HG03342 (cell line): ENCODE results near the gene NKX2-8.
"Not testable (repeated sequence)": the region's sequence is repeated elsewhere in the genome, so short reads cannot be mapped to it uniquely, and the experiment has no call there.

Experiments
- ATAC-seq: cut with Tn5 transposase; IDR thresholded peaks from one replicate; pipeline ENCODE4 v1.9.1; 2021; ENCODE audit warnings: mild to moderate bottlenecking, moderate library complexity; ENCODE audit not compliant: unreplicated experiment

The NKX2-8 gene

DNA sequence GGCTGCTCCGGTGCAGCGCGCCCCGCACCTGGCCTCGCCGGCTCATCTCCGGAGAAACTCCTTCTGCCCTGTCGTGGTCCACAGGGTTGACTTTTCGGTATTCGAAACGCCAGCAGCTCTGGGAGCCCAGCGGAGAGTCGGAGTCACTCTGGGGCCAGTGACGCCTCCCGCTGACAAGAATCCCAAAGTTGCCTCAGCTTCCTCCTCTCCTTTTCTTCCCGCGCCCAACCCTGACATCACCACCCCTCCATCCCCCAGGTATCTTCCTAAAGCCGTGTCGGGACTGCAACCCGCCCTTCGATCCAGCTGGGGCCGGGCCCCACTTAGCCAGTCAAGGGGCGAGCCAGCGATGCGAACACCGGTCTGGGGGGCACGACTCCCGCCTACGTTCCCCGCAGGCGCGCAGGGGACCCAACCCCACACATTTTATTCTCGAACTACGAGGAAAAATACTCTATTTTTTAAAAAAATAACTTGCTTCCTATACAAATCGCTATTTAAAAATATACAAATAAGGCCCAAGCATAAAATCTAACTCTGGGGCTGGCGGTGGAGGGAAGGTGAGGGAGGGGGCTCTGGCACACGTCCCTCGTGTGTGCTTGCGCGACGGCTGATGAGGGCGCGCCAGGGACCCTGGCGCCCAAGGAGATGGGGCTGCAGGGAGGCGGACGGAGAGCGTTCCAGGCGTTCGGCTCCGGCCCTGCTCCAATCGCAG lies 2.1 kb downstream of the NKX2-8 start:
- no peak for ATAC-seq

DNA sequence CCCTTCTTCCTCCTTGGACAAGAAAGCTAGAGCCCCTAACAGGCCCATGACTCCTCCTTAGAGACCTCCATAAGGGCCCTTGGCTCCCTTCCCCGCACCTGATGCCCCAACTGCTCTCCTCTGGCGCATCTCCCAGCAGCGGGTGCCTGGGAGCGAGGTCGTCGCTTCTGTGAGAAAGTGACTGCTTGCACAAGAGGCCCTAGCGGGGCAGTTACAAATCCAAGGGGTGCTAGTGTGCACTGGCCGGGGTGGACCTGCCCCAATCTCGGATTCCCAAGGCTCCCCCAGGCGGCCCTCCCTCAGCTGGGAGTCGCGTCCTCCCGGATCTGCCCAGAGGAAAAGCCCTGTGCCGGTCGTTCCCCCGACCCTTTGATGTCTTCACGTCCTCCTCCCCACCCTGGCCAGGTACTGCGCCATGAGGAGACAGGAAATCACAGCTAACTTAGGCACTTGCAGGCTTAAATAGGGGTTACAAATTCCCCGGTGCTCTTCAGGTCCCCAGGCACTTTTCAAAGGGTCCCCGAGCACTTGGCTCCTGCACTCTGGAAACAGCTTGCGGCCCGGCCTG lies 2.8 kb downstream of the NKX2-8 start:
- no peak for ATAC-seq

DNA sequence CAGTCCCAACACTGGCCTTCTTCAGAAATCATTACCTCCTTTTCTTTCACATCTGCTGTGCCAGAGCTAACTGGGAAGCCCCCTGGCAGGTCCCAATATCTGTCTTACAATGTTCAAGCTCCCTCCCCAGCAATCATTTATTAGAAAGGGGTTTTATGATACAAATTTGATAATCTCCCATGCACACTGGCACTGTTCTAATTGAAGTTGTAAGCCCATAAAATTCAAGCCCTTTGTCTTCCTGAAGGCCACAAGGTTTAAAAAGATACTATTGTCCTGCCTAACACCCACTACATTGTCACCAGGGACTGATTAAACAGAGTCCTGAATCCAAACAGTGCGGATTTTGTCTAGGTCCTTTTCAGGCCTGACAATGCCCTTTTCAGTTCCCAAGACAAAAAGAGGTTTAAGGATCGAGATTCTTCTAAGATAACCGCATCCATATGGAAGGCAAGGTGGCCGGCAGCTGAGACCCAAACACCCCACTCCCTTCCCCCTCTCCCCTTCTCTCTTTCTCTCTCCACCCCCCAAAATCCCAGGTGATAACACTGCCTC lies 3.3 kb downstream of the NKX2-8 start:
- ATAC-seq, result no peak

DNA sequence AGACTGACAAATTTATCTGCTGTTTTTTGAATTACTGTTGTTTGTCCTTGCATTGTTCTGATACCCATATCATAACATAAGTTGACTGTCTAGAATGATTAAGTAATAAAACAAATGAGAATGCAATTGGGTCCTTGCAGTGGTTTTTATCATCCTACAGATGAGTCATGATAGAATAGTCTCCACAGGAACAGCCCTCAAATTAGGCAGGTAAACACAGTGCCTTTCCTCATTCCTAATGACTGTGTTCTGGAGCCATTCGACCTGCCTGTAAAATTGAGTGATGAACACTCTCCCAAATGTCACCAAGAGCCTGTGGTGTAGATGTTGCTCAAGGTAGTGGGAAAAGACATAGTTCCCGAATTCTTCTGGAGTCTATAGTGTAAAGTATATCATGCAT lies 12.3 kb downstream of the NKX2-8 start:
- no peak for ATAC-seq

DNA sequence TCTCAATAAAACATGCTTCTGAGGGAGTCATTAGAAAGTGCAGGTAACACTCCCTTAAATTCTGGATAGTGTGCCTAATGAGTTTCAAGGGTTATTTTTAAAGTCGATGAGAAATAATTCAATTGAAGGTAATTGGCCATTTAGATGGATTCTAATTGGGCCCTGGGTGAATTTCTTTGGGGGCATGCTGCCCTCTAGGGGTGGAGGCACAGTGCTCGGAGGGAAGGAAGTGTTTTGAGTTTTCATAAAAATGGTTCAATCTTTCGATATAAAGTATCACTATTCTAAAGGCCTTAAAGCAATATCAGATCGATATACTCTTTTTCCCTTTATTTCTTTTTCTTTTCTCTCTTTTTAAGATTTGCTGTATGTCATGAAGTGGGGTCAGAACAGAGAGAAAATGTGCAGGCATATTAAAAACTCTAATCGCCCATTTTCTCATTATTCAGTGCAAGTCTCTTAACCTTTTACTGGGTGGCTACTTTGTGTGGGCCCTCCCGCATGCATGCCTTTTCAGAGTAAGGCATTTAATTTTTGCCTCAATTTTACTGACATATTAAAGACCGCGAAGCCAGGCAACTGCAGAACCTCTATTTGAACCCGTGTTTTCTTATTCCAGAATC lies 25.5 kb downstream of the NKX2-8 start:
- no peak for ATAC-seq

DNA sequence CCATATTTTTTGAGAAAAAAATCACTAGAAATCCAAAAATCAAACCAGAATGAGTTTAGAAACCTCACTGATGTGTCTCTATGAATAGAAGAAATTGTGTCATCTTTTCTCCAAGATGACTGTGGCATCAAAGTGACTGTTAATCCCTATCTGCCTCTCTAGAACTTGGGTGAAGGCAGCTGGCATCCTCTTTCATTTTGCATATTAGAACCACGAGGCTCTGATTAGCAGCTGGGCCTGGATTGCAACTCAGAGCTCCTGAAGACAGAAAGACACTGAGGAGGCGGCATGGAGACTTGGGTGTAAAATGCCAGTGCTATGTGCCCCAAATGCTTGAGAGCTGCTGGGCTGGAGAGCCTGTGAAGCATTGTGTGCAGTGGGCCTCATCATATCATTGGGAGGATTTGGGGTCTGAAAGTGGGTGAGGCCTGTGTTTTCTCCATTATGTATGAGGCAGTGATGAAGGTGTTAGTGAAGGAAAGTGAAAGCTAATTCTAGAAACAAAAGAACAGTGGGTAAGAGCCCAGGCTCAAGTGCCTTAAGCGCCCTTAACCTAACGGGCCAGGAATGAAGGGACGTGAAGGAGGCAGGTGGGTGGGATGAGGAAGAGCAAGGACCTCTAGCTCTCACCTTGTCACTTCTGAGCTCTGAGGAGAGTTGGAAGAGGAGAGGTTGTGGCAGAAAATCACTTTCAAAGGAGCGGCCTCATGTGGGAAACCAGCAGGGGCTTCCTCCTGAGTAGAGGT lies 26.2 kb downstream of the NKX2-8 start:
- ATAC-seq, result no peak

DNA sequence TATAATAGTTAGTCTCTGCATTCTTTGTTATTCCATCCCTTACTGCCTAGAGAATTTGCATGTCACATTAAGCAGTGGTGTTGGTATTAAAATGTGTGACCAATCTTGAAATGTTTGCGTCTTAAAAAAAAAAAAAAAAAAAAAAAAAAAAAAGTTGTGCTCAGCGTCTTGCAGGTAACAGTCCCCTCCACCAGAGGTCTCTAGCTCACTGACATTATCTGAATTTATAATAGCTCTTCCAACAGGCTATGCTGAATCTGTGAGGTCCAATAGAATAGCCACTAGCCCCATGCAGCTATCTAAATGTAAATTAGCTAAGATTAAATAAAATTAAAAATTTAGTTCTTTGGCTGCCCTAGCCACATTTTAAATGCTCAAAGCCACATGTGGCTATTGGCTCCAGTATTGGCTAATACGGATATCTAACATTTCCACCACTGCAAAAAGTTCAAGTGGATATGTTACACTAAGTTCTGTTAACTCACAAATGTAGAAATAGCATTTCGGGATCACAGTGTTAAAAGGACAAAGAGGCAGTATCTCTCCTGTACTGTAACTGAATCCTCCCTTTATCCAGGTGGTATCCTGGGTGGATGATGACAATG lies 28.7 kb downstream of the NKX2-8 start:
- peak; percentile 62 for ATAC-seq

DNA sequence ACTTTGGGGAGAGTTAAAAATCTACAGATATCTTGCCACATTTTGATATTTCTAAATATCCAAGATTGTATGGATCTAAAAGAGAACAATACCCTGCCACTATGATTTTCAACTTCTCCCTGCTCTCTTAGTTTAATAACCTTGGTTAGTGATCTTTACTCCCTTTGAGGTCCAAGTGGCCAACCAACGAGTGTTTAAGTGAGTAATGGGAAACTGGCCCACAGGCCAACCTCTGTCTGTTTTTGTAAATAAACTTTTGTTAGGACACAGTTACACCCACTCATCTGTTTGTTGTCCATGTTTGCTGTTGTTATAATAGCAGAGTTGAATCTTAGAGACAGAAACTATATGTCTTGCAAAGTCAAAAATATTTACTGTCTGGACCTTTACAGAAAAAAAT lies 31.5 kb downstream of the NKX2-8 start:
- no peak for ATAC-seq

DNA sequence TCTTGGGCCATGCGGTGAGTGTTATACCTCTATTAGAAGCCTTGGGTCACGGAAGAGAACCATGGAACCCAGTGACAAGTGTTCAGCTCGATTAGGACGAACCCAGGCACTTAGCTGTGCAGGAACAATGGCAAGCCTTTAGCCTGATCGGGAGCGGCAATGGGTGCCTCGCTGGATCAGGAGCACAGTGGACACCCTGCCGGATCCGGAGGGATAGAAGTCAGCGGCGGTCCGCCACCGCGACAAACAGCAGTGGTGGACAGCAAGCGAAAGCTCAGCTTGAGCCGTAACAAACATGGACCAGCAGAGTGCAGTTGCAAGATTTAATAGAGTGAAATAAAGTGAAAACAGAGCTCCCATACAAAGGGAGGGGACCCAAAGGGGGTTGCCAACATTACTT lies 38.1 kb downstream of the NKX2-8 start:
- ATAC-seq, result not testable (repeated sequence)

DNA sequence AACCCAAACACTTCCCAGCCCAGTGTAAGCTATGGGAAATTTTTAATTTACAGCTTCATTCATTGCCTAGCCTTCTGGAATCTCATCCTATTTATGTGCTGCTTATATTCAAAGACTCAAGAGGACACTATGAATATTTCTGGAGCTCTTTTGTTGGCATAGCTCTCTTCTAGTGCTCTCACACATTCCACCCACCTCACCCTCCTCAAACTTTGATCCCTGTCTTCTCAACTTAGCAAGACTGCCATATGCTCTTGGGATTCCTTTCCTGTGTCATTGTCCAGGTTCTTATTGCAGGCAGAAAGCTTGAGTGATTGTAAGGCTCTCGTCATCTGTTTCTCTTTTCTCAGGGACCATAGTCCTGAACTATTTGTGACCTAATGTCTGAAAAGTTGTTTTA lies 44.4 kb downstream of the NKX2-8 start:
- no peak for ATAC-seq
